Middle frontal gyrus (tissue), 1 donor: ENCODE measurements around the gene RPRD1A.
A peak's percentile ranks its signal among the peaks of the same experiment; 100 is the strongest.
"Not testable (repeated sequence)": the region's sequence is repeated elsewhere in the genome, so short reads cannot be mapped to it uniquely, and the experiment has no call there.

ENCODE experiments used
- DNase-seq: peaks from one replicate; pipeline ENCODE4 v3.0.0-alpha.2; 2015; ENCODE audit warnings: low spot score; ENCODE audit errors: extremely low spot score

The RPRD1A gene

DNA sequence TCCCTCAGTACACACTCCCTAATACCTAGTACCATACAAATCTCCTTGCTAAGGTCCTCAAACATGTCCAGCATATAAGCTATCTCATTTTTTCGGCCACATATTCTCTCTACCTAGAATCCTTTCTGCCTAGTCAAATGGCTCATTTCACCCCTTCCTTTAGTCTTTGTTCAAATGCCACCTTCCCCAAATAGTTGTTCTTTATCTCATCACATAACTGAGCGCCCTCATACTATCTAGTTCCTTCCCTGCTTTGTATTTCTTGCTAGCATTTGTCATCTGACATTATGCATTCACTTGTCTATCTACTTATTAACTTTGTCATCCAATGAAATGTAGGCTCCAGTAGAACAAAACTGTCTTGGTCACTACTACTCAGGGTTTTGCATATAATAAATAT, 35.5 kb downstream of the RPRD1A start:
- no peak for DNase-seq

DNA sequence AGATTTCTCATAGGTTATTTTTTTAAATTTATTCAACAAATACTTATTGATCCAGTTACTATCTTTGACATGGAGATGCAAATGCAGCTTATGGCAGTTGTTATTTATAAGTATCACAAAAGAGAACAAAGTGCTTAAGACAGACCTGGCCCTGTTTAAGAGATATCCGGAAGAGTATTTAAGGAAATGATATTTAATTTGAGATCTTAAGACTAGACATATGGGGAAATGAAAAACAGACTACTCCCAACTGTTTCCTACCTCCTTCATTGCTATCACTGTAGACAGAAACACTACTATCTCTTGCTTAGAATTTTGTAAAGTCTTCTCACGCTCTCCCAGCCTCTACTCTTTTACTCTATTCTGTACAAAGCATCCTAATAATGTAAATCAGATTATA, 36.0 kb downstream of the RPRD1A start:
- no peak for DNase-seq

DNA sequence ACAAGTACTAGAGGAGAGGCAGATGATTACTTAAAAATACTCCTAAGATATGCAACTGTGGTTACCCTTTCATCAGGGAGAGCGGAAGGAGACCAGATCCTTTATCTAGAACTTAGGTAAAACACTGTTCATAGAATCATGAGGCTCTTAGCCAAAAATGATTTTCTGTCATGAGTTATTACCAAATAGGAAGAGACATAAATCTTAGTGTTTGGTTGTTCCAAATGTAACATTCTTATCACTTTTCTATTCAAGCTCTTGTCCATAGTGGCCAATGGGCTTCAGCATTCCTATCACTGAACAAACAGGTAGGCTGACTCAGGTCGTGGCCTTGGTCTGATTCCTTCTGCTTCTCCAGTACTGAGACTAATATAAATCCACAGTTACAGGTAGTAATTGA, 38.5 kb downstream of the RPRD1A start:
- DNase-seq: no peak

DNA sequence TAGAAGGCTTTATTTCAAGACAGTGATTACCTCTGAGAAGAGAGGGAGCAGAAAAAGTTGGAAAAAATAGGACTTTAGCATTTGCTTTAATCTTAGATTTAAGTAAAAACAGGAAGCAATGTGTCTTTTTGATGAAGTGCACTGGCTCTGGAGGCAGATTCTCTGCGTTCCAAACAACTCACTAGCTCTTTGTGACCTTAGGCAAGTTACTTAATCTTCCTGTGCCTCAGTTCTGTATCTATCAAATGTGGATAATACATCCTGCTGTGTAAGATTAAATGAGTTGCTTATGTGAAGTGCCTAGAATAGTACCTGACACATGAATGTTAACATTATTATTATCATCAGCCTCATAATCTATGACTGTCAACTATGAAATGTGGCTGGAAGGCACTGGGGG, 42.3 kb downstream of the RPRD1A start:
- DNase-seq: no peak

DNA sequence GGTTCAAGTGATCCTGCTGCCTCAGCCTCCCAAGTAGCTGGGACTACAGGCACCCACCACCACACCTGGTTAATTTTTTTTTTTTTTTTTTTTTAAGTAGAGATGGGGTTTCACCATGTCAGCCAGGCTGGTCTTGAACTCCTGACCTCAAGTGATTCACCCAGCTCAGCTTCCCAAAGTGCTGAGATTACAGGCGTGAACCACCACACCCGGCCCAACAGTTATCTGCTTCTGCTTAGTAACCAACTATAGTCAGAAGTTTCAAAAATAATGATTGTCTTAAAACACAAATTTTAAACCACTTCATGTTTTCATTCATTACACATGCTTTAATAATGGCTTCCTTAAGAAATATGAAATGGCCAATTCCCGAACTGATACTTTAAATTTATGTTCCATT, 43.1 kb downstream of the RPRD1A start:
- not testable (repeated sequence) for DNase-seq

DNA sequence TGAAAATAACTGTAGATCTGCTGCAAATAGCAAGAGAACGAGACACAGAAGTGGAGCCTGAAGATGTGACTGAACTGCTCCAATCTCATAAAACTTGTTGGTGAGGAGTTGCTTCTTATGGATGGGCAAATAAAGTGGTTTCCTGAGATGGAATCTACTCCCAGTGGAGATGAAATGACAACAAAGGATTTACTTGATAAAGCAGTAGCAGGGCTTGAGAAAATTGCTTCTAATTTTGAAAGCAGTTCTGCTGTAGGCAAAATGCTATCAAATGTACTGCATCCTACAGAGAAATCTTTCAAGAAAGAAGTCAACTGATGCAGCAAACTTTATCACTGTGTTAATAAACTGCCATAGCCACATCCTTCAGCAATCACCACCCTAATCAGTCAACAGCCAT, 44.0 kb downstream of the RPRD1A start:
- DNase-seq: no peak

DNA sequence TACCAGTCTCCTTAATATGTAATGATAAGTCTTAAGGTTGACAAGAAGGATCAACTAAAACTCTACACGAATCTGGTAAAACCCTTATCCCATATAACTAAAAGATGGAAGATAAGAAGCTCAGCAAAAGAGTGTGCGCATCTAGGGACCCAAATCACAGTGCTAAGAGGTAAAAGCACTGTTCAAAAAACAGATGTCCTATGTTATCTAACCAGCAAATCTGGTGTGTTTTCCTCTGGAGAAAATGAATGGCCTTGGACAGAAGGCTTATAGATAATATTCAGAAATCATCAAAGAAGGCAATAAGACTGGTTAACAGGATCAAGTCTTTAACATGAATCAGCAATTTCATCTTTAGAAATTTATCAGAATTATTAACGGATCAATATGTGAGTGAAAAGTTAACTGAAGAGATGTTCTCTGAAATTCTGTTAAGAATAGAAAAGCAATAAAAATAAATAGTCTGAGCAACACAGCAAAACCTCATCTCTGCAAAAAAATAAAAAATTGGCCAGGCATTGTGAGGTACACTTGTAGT, 47.1 kb downstream of the RPRD1A start:
- no peak for DNase-seq

DNA sequence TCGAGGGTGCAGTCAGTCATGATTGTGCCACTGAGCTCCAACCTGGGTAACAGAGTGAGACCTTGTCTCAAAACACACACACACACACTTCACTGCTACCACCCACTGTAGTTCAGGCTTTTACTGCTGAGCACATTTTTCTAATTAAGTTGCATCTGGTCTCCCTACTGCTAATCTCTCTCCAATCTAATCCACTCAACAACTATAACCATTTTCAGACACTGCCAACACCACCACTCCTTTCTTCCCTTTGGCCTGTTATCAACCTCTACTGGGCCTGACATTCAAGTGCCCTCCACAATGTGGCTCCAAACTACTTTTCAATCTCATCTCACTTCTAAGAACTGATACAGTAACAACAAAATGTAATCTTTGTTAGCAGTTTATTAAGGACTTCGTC, 50.1 kb downstream of the RPRD1A start:
- DNase-seq: no peak

DNA sequence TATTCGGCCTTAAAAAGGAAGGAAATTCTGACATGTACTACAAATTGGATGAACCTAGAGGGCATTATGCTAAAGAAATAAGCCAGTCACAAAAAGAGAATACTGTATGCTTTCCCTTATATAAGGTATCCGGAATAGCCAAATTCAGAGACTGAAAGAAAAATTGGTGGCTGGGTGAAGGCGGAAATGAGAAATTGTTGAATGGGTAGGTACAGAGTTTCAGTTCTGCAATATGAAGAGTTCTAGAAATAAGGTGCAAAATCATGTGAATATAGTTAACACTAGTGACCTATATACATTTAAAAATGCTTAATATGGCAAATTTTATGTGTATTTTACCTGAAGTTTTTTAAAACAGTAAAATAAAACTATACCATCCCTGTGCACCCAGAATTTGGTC, 51.7 kb downstream of the RPRD1A start:
- no peak for DNase-seq

DNA sequence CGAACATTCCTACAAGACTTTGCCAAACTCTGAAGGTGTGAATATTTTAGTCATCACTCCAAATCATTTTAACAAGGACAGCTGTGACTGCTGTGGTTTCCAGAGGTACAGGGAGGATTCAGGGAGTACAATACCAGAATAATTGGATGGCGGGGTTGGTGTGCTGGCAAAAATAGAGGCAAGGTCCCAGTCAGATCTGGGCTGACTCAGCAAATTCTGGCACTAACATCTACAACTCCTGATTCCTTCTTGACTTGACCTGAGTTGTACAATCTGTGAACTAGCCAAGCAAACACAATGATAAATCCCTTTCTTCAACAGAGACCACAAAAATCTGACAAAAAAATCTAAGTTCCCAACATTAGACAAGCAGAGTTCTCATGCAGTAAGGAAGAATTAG, 54.5 kb downstream of the RPRD1A start:
- no peak for DNase-seq

DNA sequence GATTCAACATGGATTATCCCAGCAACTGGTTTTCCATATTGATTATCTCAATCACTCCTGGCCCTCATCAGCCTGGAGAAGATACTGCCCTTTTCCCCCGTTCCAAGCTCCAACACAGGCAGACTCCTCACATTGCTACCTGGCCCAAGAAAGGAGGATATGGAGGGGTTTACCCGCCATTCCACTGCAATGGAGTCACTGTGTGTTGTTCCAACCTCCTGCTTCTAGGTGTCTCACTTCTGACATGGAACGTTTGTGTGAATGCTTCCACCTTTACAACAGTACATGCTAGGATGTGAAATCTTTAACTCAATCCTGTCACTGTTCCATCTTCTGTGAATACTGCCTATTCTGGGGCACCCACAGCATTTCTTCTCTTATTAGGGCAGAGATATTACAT, 58.1 kb downstream of the RPRD1A start:
- no peak for DNase-seq

DNA sequence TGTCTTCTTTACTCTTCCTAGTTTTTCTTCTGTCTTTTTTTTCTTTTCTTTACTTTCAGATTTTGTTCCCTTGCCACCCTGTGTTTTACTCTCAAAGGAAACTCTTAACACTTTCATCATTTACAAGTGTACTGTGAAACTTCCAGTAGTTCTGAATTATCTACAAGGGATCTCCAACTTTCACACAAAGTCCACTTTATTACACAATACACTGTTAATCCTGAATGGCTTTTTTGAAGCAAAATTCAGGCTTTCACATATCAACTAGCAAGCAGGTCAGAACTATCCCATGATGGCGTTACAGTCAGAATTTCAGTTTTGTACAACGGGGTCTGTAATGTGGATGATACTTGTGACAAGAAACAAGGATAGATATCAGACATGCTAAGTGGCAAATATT, 60.4 kb downstream of the RPRD1A start:
- DNase-seq: no peak

DNA sequence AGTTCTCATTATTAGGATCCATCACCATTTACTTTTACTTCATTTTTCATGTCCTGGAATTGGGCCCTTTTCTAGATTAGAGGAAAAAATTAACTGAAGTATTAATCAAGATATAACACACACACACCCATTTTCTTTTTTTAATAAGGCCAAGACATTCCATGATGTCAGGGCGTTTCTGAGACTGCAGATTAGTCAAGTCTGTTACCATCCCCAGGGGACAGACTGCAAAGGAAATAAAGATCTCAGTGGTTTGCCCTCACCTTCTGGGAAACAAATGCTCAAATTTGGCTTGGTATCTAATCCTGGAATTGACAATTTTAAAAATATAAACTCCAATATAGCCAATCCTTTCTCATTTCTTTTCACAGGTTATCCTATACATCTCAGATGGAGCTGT, 67.4 kb downstream of the RPRD1A start:
- DNase-seq: no peak

DNA sequence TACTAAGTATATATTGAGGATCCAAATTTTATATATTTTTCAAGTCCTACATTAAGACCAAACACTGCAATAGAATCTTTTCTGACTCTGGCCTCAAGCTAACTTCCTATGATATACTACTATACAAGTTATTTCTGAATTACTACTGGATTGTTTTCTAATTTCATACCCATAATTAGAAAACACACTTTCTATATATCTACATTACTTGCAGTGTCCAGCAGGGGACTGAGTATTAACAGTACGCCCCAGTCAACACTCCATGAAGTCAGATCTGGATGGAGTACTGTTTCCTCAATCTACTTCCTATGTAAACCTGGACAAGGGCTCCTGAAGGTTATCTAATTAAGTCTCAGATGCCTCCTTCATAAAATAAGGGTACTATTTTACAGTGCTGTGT, 68.4 kb downstream of the RPRD1A start:
- DNase-seq: no peak

DNA sequence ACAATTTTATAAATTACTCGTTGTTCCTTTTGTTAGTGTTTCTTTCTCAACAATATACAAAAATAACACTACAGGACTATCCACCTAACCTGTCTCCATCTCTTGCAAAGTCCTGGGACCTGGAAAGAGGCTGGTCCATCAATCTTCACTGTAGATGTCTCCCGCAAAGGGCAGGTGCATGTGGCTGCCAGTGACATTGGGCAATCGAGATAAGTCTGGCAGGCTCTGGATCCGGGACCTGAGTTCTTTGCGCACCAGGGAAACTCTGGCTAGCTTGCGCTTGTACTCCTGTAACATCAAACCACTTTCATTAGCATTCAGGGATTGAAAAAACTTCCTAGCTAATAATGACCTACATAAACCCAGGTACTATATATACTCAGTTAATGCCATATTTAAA, 74.3 kb downstream of the RPRD1A start:
- no peak for DNase-seq

DNA sequence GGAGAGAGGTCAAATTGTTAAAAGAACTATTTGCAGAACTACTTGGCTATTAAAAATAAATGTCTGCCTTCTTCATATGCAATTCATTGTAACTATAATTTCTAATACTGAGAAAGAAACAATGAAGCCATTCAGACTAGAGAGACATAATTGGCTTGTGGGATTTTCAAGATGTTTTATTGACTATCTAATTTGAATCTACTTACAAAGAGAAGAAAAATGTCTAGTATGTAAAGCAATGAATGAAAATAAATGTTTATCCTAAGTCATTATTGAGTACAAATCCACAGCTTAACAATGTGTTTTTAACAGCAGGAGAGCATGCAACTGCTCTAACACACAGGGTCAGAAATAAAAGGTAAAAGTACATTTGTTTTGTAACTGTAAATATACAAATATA, 75.7 kb downstream of the RPRD1A start:
- DNase-seq: no peak

DNA sequence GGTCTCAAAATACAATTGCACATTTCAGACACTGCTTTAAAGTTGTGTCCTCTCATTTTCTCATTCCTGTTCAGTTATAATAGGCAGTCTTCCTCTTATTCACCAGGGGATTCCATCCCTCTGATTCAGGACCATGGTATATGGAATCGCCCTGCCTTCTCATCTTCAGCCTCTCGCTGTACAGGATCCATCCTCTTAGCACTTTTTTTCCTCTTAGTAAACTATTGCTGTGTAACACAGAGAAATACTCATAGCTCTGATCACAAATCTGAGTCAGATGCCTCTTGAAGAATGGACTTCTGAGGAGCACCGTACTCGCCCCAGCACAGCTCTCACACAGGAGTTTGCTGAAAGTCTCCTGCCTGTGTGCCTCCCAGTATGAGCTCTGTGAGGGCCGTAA, 83.5 kb downstream of the RPRD1A start:
- DNase-seq: no peak

DNA sequence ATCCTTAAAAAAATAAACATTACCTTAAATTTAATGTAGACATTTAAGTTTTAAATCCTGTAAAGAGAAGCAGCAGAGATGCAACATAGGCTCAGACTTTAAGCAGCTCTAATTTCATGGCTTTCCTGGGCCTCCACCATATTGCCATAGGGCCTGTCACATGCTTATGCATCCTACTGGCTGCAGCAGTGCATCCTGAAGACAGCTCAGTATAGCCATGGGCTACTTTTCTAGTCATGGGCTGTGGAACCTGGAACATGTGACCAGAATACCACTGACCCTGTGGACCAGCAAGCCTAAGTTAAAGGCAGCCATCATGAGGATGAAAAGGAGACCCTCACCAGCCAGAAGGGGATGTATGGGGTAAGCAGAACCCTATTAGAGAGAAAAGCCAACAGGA, 84.2 kb downstream of the RPRD1A start:
- no peak for DNase-seq

DNA sequence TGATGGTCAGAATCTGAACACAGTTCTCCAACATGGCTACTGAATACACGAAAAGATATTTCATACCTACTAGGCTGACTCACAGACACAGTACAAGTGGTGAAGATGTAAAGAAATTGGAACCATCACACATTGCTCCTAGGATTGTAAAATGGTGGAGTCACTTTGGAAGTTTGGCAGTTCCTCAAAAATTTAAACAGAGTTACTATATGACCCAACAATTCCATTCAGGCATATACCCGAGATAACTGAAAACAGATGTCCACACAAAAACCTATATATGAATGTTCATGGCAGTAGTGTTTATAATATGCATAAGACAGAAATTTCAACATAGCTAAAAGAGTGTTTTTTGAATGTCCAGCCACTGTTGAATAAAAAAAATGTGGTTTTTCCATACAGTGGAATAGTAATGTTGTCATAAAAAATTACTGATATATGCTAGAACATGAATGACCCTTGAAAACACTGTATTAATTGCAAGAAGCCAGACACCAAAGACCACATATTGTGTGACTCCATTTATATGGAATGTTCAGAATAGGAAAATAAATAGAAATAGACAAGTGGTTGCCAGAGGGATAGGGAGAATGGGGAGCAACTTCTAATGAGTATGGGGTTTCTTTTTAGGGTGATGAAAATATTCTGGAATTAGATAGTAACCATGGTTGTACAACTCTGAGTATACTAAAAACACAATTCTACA, 84.8 kb downstream of the RPRD1A start:
- DNase-seq: no peak

DNA sequence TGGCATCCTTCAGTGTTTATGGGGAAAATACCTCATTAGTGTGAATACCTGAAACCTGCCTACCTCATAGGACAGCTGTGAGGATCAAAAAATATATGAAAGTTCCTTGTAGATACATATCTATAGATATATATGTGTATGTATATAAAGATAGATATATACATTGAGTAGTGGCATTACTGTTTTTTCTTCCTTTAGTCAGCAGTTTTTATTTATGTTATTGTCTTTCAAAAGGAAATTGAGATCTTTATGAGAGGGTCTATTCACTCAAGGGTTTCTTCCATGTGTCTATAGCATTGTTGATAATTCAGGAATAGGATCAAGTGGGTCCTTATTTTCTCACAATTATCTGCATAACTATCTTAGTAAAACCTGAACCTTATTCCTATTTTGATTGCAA, 88.2 kb downstream of the RPRD1A start:
- DNase-seq: no peak

DNA sequence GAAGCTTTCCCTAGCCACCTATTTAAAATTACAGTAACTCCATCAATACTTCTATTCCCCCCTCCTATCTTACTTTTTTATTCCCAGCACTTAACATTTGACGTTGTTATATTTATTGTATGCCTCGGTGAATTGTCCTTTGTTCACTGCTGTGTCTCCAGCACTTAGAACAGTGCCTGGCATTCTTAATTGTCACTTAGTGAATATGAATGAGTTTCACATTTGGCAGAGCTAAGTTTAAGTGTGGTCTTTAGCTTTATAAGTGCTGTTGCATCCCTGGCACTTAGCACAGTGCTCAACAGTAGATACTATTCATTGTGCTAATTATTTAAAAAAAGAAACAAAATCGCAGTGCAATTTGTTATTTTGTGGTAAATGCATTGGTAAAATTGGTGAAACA, 93.2 kb downstream of the RPRD1A start:
- no peak for DNase-seq

DNA sequence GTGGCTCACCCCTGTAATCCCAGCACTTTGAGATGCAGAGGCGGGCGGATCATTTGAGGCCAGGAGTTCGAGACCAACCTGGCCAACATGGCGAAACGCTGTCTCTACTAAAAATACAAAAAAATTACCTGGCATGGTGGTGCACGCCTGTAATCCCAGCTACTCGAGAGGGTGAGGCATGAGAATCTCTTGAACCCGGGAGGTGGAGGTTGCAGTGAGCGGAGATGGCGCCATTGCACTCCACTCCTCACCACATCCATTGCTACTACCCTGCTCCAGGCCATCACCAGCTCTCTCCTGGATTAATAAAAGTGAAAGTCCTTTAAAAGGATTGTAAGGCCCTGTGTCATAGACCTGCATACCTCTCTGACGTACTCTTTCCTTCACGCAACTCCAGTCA, 93.7 kb downstream of the RPRD1A start:
- DNase-seq: no peak

DNA sequence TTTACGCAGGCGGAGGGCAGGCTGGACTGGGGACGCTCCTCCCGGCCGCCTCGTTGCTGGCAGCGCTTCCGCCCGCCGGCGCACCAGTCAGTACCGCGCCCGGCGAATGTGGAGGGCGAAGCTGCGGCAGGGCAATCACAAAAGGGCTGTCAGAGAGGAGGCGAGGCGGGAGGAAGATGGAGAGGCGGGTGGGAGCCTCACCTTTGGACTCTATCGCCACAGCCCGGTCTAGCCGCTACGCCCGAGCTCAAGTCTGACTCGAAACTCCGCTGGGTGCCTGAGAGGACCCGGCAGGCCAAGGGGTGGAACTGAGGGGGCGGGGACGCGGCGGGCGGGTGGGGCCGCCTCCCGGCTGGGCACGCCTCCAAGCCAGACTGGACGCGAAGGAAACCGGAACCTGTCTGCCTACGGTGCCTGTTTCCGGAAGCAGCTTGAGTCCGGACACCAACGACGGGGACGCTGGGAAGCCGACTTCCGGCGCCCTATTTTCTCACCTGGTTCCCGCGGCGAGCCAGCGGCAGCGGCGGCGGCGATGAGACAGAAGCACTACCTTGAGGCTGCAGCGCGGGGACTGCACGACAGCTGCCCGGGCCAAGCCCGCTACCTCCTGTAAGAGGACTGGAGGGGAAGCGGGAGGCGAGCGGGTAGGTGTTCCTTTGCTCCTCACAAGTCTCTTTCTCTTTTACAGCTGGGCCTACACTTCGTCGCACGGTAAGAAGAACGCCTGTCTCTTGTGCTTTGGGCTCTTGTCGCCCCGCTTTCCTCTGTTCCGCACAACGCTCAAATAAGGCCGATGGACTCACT, 95.0 kb downstream of the RPRD1A start, which contains the start of gene RMP24:
TSS of gene RMP24 (plus strand) at position 483 of the 804 bp plus-strand sequence.
- peak; percentile 93 for DNase-seq
